ENCODE measurements around the gene RTN4R. TPM values are rescaled to one million over a fixed set of nuclear protein-coding genes. Genes with fewer than 3 reads are reported as not detected.
"Not testable (repeated sequence)": the region's sequence is repeated elsewhere in the genome, so short reads cannot be mapped to it uniquely, and the experiment has no call there.

RTN4R gene
- total and polyA plus RNA-seq, 11 donors, result 0.53 to 2.6 (median 1.4) TPM

DNA sequence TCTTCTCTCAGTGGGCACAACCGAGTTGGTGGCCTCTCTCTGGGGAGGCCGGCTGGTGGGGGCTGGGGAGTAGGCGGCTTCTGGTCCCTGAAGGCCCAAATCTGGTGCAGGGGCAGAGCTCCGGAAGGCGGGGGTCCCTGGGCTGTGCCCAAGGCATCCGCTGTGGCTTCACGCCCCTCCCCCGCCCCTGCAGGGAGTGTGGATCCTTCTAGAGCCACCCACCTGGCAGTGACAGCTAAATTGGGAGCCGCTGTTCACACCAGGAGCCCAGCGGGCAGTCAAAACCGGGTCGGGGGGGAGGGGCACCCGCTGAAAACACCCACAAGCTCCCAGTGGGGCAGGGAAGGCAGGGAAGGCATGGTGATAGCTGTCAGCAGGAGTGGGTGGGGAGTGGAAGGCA lies 4.6 kb upstream of the RTN4R start:
- Histone ChIP-seq H3K36me3 (no peaks in the 10 kb centered on the region), H3K27me3 (peaks cover 0 to 2% (median 0%) of the 10 kb centered on the region in 9 donors), H3K4me3 (no peak overlapping the region), H3K4me1 (peaks cover 0 to 12% (median 4%) of the 10 kb centered on the region in 12 donors), H3K9me3 (no peaks in the 10 kb centered on the region), H3K27ac (no peak overlapping the region)
- TF ChIP-seq, protein P1, sequence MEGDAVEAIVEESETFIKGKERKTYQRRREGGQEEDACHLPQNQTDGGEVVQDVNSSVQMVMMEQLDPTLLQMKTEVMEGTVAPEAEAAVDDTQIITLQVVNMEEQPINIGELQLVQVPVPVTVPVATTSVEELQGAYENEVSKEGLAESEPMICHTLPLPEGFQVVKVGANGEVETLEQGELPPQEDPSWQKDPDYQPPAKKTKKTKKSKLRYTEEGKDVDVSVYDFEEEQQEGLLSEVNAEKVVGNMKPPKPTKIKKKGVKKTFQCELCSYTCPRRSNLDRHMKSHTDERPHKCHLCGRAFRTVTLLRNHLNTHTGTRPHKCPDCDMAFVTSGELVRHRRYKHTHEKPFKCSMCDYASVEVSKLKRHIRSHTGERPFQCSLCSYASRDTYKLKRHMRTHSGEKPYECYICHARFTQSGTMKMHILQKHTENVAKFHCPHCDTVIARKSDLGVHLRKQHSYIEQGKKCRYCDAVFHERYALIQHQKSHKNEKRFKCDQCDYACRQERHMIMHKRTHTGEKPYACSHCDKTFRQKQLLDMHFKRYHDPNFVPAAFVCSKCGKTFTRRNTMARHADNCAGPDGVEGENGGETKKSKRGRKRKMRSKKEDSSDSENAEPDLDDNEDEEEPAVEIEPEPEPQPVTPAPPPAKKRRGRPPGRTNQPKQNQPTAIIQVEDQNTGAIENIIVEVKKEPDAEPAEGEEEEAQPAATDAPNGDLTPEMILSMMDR (IDR thresholded peaks at IDR 0.05), result no peak
- no peak for TF ChIP-seq POLR2A (IDR thresholded peaks at IDR 0.05)
- DNase-seq (peak in 1 of 5 donors; percentile 21), ATAC-seq (no peak)
- WGBS, 4 donors, result 49 to 84% (median 75%) methylated on average over 3 to 13 of the region's 13 CpGs
- intact Hi-C loops (cut with DNase I), result loop anchor here in 1 of 10 donors (5.0 kb wide), 1 partner anchor 1305 kb away; no protein-coding TSS in a partner anchor

DNA sequence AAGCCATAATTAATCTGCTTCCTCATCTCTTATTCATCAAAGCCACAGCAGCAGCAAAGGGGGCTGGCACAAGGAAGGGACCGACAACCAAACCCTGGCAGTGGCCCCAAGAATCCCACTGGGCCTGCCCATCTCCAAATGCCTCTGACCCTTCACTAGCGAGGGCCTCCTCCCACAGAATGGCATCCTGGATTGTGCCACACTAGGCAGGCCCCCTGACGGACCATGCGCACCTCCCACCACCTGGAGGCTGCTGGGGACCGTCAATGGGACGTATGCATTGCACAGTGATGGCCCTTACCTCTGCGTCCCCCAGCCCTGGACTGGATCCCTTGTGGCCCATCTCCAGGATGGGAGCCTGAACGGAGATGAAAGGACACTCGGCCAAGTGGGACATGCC lies 4.1 kb upstream of the RTN4R start:
- no peak for ATAC-seq
- TF ChIP-seq, protein P1 (IDR thresholded peaks at IDR 0.05), result no peak
- TF ChIP-seq POLR2A (IDR thresholded peaks at IDR 0.05), result no peak
- H3K27ac ChIP-seq, result no peak overlapping the region
- WGBS, 4 donors, result 86 to 98% (median 90%) methylated on average over 4 to 9 of the region's 9 CpGs
- no peak overlapping the region for H3K4me3 ChIP-seq
- DNase-seq, result no peak
- H3K27me3 ChIP-seq, result peaks cover 0 to 7% (median 0%) of the 10 kb centered on the region in 9 donors
- H3K9me3 ChIP-seq, result no peaks in the 10 kb centered on the region
- no peaks in the 10 kb centered on the region for H3K36me3 ChIP-seq
- intact Hi-C loops (cut with DNase I), result loop anchor here in 1 of 10 donors (5.0 kb wide), 1 partner anchor 1305 kb away; no protein-coding TSS in a partner anchor
- peaks cover 0 to 17% (median 9%) of the 10 kb centered on the region in 12 donors for H3K4me1 ChIP-seq

DNA sequence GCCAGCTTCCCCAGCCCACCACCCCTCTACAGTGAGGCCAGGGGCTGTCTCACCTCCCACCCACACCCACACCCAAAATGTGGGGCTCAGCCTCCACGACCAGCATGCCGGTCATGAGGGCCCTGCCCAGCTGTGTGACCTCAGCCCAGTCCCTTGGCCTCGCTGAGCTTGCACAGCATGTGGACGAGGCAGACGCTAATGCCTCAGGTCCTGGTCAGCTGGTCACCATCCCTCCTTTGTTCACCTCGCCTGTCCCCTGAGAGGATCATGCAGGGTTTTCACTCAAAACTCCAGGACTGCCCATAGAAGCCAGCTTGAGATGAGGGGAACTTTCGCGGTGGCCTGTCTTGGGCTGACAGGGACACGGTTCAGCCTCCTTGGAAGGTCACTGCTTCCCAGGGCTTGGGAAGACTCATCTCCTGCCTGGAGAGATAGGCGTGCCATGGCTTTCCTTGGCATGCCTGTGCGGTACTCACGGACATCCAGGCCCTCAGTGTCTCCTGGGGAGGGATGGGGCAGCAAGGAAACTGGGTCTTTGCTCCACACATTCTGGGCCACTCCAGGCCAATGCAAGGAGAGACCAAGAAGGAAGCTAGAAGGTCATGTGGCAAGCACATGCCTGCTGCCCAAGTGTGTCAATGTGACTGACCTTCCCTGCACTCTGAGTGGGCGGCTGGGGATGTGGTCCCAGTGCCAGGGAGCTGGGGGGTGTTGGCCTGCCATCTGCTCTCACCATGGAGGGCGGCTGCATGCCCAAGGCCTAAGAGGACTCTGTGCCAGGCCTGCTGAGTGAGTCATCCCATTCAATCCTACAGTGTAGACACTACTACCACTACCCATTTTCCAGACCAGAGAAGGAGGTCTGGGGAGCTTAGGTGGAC lies 3.2 kb upstream of the RTN4R start:
- Histone ChIP-seq H3K36me3 (no peaks in the 10 kb centered on the region), H3K9me3 (no peaks in the 10 kb centered on the region), H3K27ac (no peak overlapping the region), H3K4me1 (peaks cover 0 to 22% (median 11%) of the 10 kb centered on the region in 12 donors), H3K27me3 (peaks cover 0 to 8% (median 0%) of the 10 kb centered on the region in 9 donors), H3K4me3 (no peak overlapping the region)
- no peak for TF ChIP-seq POLR2A (IDR thresholded peaks at IDR 0.05)
- TF ChIP-seq, protein P1 (IDR thresholded peaks at IDR 0.05), result no peak
- 80 to 88% (median 87%) methylated on average over 9 to 14 of the region's 14 CpGs for WGBS, 4 donors
- intact Hi-C loops (cut with DNase I), result loop anchor here in 1 of 10 donors (5.0 kb wide), 1 partner anchor 1304 kb away; no protein-coding TSS in a partner anchor
- DNase-seq (no peak), ATAC-seq (no peak)

DNA sequence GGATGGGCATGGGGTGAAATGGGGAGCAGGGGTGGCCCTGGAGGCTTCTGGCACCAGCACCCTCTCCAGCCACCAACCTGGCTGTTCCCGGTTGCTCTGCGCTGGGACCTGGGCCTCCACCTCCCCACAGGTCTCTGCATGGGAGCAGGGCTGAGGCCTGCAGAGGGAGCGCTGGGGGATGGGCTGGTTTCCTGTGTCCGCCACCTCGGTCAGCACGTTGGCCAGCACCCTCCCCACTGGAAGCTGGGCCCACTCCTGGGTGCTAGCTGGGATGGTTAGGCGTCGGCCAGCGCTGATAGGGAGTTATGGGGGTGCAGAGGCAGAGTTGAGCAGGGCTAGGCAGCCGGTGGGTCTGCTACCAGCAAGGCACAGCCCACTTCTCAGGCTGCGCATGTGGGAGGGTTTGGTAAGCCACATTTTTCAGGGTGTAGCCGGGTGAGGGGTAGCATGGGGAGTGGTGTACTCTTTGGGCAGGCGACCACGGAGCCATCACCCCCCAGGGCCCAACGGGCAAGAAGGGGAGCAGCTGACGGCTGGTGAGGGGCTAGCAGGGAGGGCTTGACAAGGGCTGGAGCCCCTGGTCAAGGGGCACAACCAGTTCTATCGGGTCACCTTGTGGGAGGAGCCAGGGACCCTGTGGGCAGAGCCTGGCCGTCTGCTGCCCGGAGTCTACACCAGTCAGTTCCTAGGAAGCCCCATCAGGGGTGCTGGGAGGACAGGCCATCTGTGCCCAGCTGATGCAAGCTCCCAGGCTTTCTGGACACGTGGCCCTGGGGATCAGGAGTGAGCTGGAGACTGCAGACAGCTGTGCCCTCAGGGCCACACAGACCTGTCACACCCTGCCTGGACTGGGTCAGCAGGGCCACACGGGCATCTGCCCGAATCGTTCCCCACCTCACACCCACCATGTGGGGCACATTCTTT lies 2.3 kb upstream of the RTN4R start:
- H3K36me3 ChIP-seq, DNase-seq, H3K27me3 ChIP-seq, H3K9me3 ChIP-seq, H3K4me3 ChIP-seq, H3K27ac ChIP-seq: not testable (repeated sequence)
- intact Hi-C loops (cut with DNase I), result loop anchor here in 1 of 10 donors (5.0 kb wide), 1 partner anchor 1303 kb away; no protein-coding TSS in a partner anchor
- peak in 3 of 4 donors; percentile 22 to 61 (median 35) for ATAC-seq
- WGBS, 4 donors, result 66 to 76% (median 75%) methylated on average over 9 to 23 of the region's 23 CpGs
- H3K4me1 ChIP-seq, result peaks cover 0 to 22% (median 11%) of the 10 kb centered on the region in 12 donors

DNA sequence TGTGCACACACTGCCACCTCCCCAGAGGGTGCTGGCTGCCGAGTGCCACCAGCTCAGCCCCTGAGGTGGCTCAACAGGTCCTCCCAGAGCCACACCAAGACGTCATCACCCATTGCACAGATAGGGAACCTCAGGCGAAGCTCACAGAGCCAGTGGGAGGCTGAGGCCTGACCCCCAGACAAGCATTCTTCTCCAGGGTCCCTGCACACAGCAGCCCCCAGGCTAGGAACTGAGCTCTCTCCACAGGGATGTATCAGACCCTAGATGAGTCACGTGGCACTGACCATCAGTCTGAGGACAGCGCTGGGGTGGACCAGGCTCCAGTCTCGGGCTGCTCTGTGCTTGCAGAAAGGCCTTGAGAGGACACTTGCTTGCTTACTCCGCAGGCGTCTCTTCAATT lies 1.6 kb upstream of the RTN4R start:
- not testable (repeated sequence) for H3K9me3 ChIP-seq, H3K27me3 ChIP-seq, DNase-seq, H3K27ac ChIP-seq, ATAC-seq, H3K36me3 ChIP-seq, H3K4me3 ChIP-seq
- WGBS, 4 donors, result 88 to 94% (median 90%) methylated on average over 6 to 8 of the region's 8 CpGs
- intact Hi-C loops (cut with DNase I), result loop anchor here in 7 of 10 donors (5.0 to 10.0 kb wide), 5 partner anchors 92 to 1302 kb away; no protein-coding TSS in a partner anchor
- peaks cover 0 to 22% (median 11%) of the 10 kb centered on the region in 12 donors for H3K4me1 ChIP-seq

DNA sequence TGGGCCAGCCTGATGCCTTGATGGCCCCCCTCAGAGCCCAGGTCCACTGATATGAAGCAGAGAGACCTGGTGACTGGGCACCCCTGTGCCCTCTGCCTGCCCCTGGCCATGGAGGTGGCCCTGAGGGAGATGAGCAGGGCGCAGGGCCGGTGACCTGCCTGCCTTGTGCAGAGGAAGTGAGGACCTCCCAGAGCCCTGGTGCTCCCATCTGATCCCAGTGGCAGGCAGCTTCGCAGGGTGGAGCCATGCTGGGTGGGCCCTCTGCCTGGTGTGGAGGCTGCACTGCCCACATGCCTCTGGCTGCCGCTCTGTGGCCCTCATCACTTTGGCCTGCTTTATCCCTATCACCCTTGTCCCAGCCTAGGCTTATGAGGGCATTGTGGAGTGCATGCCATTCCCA lies 1.1 kb upstream of the RTN4R start:
- intact Hi-C loops (cut with DNase I), result loop anchor here in 7 of 10 donors (5.0 to 10.0 kb wide), 4 partner anchors 92 to 112 kb away; no protein-coding TSS in a partner anchor
- H3K36me3 ChIP-seq, ATAC-seq, H3K27ac ChIP-seq, H3K4me3 ChIP-seq, H3K9me3 ChIP-seq, H3K27me3 ChIP-seq, DNase-seq: not testable (repeated sequence)
- peaks cover 0 to 22% (median 11%) of the 10 kb centered on the region in 12 donors for H3K4me1 ChIP-seq
- WGBS, 4 donors, result 84 to 98% (median 95%) methylated on average over 4 of the region's 4 CpGs; no CpG with 5 or more reads in 1 of the 4 donors
